GM23338 (cell line): ENCODE measurements around the gene RAB11FIP3. TPM values are rescaled to one million over a fixed set of nuclear protein-coding genes. Genes with fewer than 3 reads are reported as not detected.

Source experiments
- ATAC-seq: fragments of 200-7000 bp; cut with Tn5 transposase; 3 replicates; pipeline ENCODE4 v1.9.1; 2020
- DNase-seq: peaks from one replicate; pipeline ENCODE4 v3.0.0-alpha.2; 2015; ENCODE audit warnings: low spot score
- H2AFZ ChIP-seq: fragments of 200-600 bp; sonication (generic); 2 replicates; pipeline ENCODE4 v1.8.0; 2016; ENCODE audit warnings: antibody characterized with exemption, mild to moderate bottlenecking, moderate library complexity
- H3F3A ChIP-seq: fragments of 200-600 bp; sonication (generic); replicated peaks from 2 replicates; pipeline ENCODE4 v1.8.0; 2017; ENCODE audit warnings: antibody characterized with exemption, mixed run types, low read depth
- H3K27ac ChIP-seq: fragments of 200-600 bp; sonication (generic); 2 replicates; pipeline ENCODE4 v1.6.1; 2016; ENCODE audit warnings: low read depth
- H3K27me3 ChIP-seq: fragments of 200-600 bp; sonication (generic); 2 replicates; pipeline ENCODE4 v1.8.0; 2016; ENCODE audit warnings: mild to moderate bottlenecking, mixed run types, moderate library complexity; ENCODE audit not compliant: insufficient read depth
- H3K36me3 ChIP-seq: fragments of 200-600 bp; sonication (generic); 2 replicates; pipeline ENCODE4 v1.8.0; 2016; ENCODE audit warnings: mild to moderate bottlenecking; ENCODE audit not compliant: insufficient read depth
- H3K4me1 ChIP-seq: fragments of 200-600 bp; sonication (generic); 2 replicates; pipeline ENCODE4 v1.8.0; 2016; ENCODE audit warnings: mild to moderate bottlenecking, moderate library complexity; ENCODE audit not compliant: insufficient read depth
- H3K4me2 ChIP-seq: fragments of 200-600 bp; sonication (generic); 2 replicates; pipeline ENCODE4 v1.7.1; 2017; ENCODE audit warnings: mixed run types
- H3K4me3 ChIP-seq: fragments of 200-600 bp; sonication (generic); 2 replicates; pipeline ENCODE4 v1.6.1; 2016; ENCODE audit warnings: mixed run types
- H3K79me2 ChIP-seq: fragments of 200-600 bp; sonication (generic); replicated peaks from 2 replicates; pipeline ENCODE4 v1.8.0; 2017; ENCODE audit warnings: mild to moderate bottlenecking; ENCODE audit not compliant: insufficient read depth
- H3K9me2 ChIP-seq: fragments of 200-600 bp; sonication (generic); 2 replicates; pipeline ENCODE4 v1.8.0; 2017; ENCODE audit not compliant: insufficient read depth
- H4K20me1 ChIP-seq: fragments of 200-600 bp; sonication (generic); replicated peaks from 2 replicates; pipeline ENCODE4 v1.8.0; 2017; ENCODE audit warnings: mild to moderate bottlenecking; ENCODE audit not compliant: insufficient read depth
- H3K27ac Mint-ChIP-seq: 2 replicates; pipeline ENCODE4 v1.8.0; 2020; ENCODE audit warnings: inconsistent platforms, mild to moderate bottlenecking, moderate library complexity, mixed read lengths
- H3K27me3 Mint-ChIP-seq: 3 replicates; pipeline ENCODE4 v1.8.0; 2022; ENCODE audit warnings: low read depth, mild to moderate bottlenecking, moderate library complexity, mixed read lengths, inconsistent platforms; ENCODE audit not compliant: insufficient read depth, poor library complexity
- H3K36me3 Mint-ChIP-seq: 3 replicates; pipeline ENCODE4 v1.8.0; 2021; ENCODE audit warnings: low read depth, mild to moderate bottlenecking, inconsistent platforms, moderate library complexity, mixed read lengths
- H3K4me1 Mint-ChIP-seq: 3 replicates; pipeline ENCODE4 v1.8.0; 2020; ENCODE audit warnings: mild to moderate bottlenecking, inconsistent platforms, mixed read lengths
- H3K4me3 Mint-ChIP-seq: 3 replicates; pipeline ENCODE4 v1.8.0; 2021; ENCODE audit warnings: moderate library complexity, mild to moderate bottlenecking, inconsistent platforms, mixed read lengths
- H3K9me3 Mint-ChIP-seq: 3 replicates; pipeline ENCODE4 v1.8.0; 2020; ENCODE audit warnings: moderate library complexity, mild to moderate bottlenecking, inconsistent platforms, mixed read lengths
- CREB1 ChIP-seq: fragments of 250-450 bp; sonication (Bioruptor Pico); IDR thresholded peaks from 2 replicates; pipeline ENCODE4 v1.5.0; 2020; ENCODE audit warnings: low read depth, mild to moderate bottlenecking, moderate library complexity
- CTCF ChIP-seq, 2 experiments: fragments of 200-600 bp in 1 of 2; sonication (generic) in 1 of 2; conservative IDR thresholded peaks; 2 replicates each; pipeline versions ENCODE4 v1.5.1 to v1.6.1; 2016 to 2017; ENCODE audit warnings: antibody characterized with exemption in 2 of 2, low read depth in 2 of 2, mild to moderate bottlenecking in 2 of 2, moderate library complexity in 1 of 2
- EZH2 ChIP-seq: fragments of 200-600 bp; sonication (generic); IDR thresholded peaks from one replicate; pipeline ENCODE4 v1.8.0; 2017; ENCODE audit warnings: antibody characterized with exemption, mild to moderate bottlenecking, low read depth; ENCODE audit not compliant: unreplicated experiment
- EZH2phosphoT487 ChIP-seq: fragments of 200-600 bp; sonication (generic); IDR thresholded peaks from one replicate; pipeline ENCODE4 v1.8.1; 2018; ENCODE audit warnings: antibody characterized with exemption; ENCODE audit not compliant: unreplicated experiment
- ZNF331 ChIP-seq: fragments of 250-450 bp; sonication (Bioruptor Pico); IDR thresholded peaks from 2 replicates; pipeline ENCODE4 v1.5.0; 2020; ENCODE audit warnings: low read depth, mild to moderate bottlenecking, moderate library complexity
- ZNF462 ChIP-seq: fragments of 250-450 bp; sonication (Bioruptor Pico); IDR thresholded peaks from 2 replicates; pipeline ENCODE4 v1.5.0; 2020; ENCODE audit warnings: mild to moderate bottlenecking, moderate library complexity
- polyA plus RNA-seq: library from polyadenylated mRNA; unstranded; fragments of >200 nt; fragmentation: Nextera tagmentation; extraction: Ambion mirVana; gene quantifications from 2 replicates; pipeline ENCODE4 v1.2.1, GENCODE V29; 2016
- total RNA-seq: library from RNA; depleted of rRNA; stranded (reverse); fragments of >200 nt; shearing (Covaris generic); gene quantifications from 2 replicates; pipeline ENCODE4 v1.2.3, GENCODE V29; 2014

Gene RAB11FIP3
- total and polyA plus RNA-seq, 2 experiments from 2014 or later = 3.2 to 29.2 TPM

GRCh38 chr16:537415-538335, 112.2 kb downstream of the RAB11FIP3 start:
- no peak overlapping the region for H3K27ac ChIP-seq
- H3K27me3 Mint-ChIP-seq = no peaks in the 10 kb centered on the region
- no peaks in the 10 kb centered on the region for H3K4me1 ChIP-seq
- H4K20me1 ChIP-seq = peaks cover 20% of the 10 kb centered on the region
- TF ChIP-seq ZNF331 (no peak), EZH2 (no peak), CTCF (conservative IDR thresholded peaks at IDR 0.05; ENCODE audit: low read depth in 2 of 2) (peak in 1 of 2 experiments; percentile 31; a peak in 2 of 4 replicates)
- H3K4me3 Mint-ChIP-seq = no peak overlapping the region
- peak; percentile 18 for ATAC-seq
- no peak overlapping the region for H3K27ac Mint-ChIP-seq
- peaks cover 4% of the 10 kb centered on the region; the same call in 1 of the 3 replicates for H3K9me3 Mint-ChIP-seq
- DNase-seq = no peak
- no peaks in the 10 kb centered on the region for H3K36me3 ChIP-seq
- H3K36me3 Mint-ChIP-seq = peaks cover 6% of the 10 kb centered on the region
- no peaks in the 10 kb centered on the region for H3K4me1 Mint-ChIP-seq
- peaks cover 53% of the 10 kb centered on the region for H3K79me2 ChIP-seq
- H3K9me2 ChIP-seq = no peaks in the 10 kb centered on the region
- H3F3A ChIP-seq = no peaks in the 10 kb centered on the region
- no peak overlapping the region for H2AFZ ChIP-seq
- H3K4me2 ChIP-seq = no peak overlapping the region
- no peak overlapping the region for H3K4me3 ChIP-seq
- no peaks in the 10 kb centered on the region for H3K27me3 ChIP-seq

GRCh38 chr16:539901-540530, 114.6 kb downstream of the RAB11FIP3 start:
- H3K4me1 Mint-ChIP-seq = no peaks in the 10 kb centered on the region
- Histone ChIP-seq H3K36me3 (no peaks in the 10 kb centered on the region), H4K20me1 (peaks cover 8% of the 10 kb centered on the region; the same call in 1 of the 2 replicates), H3K27ac (no peak overlapping the region), H3K4me2 (no peak overlapping the region), H3F3A (no peaks in the 10 kb centered on the region), H3K4me3 (no peak overlapping the region), H3K27me3 (no peaks in the 10 kb centered on the region), H3K4me1 (no peaks in the 10 kb centered on the region), H2AFZ (no peak overlapping the region), H3K9me2 (no peaks in the 10 kb centered on the region), H3K79me2 (peaks cover 43% of the 10 kb centered on the region)
- H3K4me3 Mint-ChIP-seq = no peak overlapping the region
- TF ChIP-seq ZNF462 (CRISPR knock-in tag) = no peak
- TF ChIP-seq EZH2phosphoT487 = no peak
- no peak for TF ChIP-seq CREB1 (CRISPR knock-in tag)
- H3K9me3 Mint-ChIP-seq = peaks cover 4% of the 10 kb centered on the region; the same call in 1 of the 3 replicates
- H3K36me3 Mint-ChIP-seq = peaks cover 6% of the 10 kb centered on the region
- no peak overlapping the region for H3K27ac Mint-ChIP-seq
- ATAC-seq (no peak), DNase-seq (no peak)
- peaks cover 2% of the 10 kb centered on the region for H3K27me3 Mint-ChIP-seq
